Inflammatory macrophage (primary cell): ENCODE data around the gene KCTD16.

ENCODE experiments used
- DNase-seq, 2 donors: peaks; one replicate each; pipeline ENCODE4 v3.0.0-alpha.2; 2020 to 2022

KCTD16 gene

GRCh38 chr5:144210655-144211054, 40.0 kb downstream of the KCTD16 start:
- no peak for DNase-seq

GRCh38 chr5:144219869-144220268, 49.2 kb downstream of the KCTD16 start:
- no peak for DNase-seq

- DNase-seq = no peak
Measured at GRCh38 chr5:144227363-144227999, 56.8 kb downstream of the KCTD16 start.

- DNase-seq = no peak
Measured at GRCh38 chr5:144230806-144231205, 60.1 kb downstream of the KCTD16 start.

DNA sequence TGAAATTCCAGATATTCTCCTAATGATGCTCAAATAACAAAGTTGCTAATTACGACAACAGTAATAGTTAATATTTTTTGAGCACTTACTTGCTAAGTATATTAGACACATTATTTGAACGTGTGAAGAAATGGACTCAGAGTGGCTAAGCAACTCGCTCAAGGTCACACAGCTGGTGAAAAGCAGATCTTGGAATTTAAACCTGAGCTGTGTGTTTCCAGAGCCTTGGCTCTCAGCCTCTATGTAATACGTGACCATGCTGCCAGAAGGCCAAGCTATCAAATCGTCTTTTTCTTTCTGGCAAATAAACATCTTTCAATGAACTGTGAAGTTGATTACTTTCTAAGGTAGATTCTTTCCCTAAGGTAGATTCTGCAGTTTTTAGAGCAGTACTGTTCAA, 61.6 kb downstream of the KCTD16 start:
- DNase-seq = no peak

DNA sequence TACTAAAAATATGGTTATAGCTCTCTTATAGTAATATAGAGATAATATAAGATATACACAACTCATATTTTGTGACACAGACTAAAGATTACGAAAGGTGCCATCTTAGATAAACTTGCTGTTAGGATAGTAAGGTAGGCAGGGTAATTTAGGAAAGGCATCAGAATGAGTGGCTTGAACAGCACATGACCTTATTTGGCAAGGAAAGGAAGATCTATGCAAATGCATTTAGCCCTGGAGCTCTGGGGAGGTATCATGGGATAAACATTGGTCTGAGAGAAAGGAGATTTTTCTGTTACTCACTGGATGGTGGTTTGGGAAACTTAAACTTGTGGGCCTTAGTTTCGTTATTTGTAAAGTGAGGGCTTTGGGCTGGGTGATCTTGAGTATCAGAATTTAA, 65.8 kb downstream of the KCTD16 start:
- DNase-seq = no peak

- DNase-seq = no peak
Measured at GRCh38 chr5:144237851-144238250, 67.2 kb downstream of the KCTD16 start.

- DNase-seq = no peak
Measured at GRCh38 chr5:144247131-144247530, 76.5 kb downstream of the KCTD16 start.

- no peak for DNase-seq
Measured at GRCh38 chr5:144248015-144248414, 77.3 kb downstream of the KCTD16 start.

DNA sequence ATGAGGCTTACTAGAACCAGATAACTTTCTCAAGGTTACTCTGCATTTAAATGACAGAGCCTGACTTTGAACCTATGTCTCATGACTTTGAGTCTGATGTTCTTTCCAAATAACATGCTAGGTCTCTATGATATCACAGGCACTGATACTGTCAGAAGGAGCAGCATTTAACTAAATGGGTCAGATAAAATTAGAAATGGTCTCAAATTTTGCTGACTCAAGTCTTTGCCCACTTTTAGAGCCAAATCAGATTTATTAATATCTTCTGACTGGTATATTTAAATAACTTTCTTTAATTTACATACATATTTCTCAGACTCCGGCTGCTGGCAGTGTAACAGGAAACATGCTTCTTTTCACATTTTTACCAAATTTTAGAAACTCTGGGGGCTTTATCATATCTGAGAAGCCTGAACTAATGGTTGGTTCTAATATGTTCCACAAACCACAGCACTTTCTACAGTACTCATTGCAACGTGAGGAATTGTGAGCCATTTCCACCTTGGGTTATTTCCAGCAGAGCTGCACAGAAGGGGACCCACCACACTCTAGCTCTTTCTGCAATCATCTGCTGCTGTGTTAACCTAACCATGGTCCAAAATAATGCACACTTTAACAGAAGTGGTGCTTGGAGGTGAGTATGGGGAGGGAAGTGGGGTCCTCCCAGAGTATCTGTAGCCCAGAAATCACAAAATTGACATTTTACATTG, 79.2 kb downstream of the KCTD16 start:
- DNase-seq = no peak

DNA sequence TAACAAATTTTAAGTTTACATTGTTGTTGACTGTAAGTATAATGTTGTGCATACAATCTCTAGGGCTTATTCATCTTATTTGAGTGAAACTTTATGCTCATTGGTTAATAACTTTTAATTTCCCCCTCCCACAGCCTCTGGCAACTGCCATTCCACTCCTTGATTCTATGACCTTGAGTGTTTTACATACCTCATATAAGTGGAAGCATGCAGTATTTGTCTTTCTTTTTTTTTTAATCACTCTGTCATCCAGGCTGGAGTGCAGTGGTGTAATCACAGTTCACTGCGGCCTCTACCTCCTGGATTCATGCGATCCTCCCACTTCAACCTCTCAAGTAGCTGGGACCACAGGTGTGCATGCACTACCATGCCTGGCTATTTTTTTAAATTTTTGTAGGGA, 83.9 kb downstream of the KCTD16 start:
- no peak for DNase-seq

- no peak for DNase-seq
Measured at GRCh38 chr5:144260121-144260520, 89.4 kb downstream of the KCTD16 start.

DNA sequence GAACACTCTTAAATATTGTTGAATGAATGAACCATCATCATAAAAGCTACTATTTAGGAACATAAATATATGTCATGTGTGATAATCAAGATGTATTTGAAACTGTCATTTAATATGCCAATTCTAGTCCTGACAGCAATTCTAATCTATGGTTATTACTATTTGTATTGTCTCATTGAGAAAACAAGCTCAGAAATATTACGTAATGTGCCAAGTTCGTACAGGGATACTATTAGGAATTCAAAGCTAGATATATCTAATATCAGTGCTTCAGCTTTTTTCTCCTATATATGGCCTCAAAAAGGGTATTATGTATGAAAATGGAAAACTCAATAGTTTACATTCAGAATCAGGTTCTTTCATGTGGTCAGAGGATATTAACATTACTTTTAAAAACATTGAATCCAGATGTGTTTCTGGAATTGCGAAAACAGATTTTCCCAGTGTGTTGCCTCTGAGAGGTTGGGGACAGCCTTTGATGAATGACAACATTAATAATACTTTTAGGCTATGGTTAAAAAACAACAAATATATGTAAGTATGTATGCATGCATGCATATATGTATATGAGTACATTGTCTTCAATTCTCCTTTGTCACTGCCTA, 95.1 kb downstream of the KCTD16 start:
- no peak for DNase-seq

- no peak for DNase-seq
Measured at GRCh38 chr5:144267961-144268513, 97.4 kb downstream of the KCTD16 start.

DNA sequence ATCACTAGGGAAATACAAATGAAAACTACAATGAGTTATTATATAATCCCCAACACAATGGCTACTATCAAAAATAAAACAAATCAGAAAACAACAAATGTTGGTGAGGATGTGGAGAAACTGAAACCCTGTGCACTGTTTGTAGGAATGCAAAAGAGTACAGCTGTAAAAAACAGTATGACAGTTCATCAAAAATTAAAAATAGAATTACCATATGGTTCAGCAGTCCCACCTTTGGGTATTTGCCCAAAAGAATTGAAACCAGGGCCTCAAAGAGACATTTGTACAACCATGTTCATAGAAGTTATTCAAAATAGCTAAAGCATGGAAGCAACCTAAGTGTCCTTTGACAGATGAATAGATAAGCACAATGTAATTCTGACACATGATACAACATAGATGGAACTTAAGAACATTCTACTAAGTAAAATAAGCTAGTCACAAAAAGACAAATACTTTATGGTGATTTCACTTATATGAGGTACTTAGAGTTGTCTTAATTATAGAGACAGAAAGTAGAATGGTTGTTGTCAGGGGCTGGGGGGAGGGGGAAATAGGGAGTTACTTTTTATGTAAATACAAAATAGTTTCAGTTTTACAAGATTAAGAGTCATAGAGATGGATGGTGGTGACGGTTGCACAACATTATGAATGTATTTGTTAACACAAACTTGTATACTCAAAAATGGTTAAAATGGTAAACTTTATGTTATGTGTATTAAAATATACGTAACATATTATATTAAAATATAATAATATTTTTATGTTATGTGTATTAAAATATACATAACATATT, 102.8 kb downstream of the KCTD16 start:
- DNase-seq = no peak

DNA sequence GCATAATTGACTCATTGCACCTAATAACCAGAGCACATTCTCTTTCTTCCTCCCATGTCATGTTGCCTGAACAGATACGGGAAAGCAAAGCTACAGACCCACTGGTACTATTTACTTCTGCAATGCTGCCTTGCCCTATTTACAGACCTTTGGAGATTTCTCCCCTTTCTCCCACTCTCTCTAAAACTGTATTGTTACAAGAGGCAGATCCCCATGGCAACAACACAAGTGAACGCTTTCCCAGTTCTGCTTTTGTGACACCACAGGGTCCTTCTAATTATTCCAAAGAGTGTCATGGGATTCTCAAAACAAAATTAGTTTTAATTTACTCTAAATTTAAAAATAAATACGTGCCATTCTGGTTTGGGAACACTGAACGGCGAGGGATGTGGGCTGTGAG, 104.7 kb downstream of the KCTD16 start:
- no peak for DNase-seq

GRCh38 chr5:144276034-144276822, 105.6 kb downstream of the KCTD16 start:
- no peak for DNase-seq

- DNase-seq = no peak
Measured at GRCh38 chr5:144281784-144282183, 111.1 kb downstream of the KCTD16 start.

DNA sequence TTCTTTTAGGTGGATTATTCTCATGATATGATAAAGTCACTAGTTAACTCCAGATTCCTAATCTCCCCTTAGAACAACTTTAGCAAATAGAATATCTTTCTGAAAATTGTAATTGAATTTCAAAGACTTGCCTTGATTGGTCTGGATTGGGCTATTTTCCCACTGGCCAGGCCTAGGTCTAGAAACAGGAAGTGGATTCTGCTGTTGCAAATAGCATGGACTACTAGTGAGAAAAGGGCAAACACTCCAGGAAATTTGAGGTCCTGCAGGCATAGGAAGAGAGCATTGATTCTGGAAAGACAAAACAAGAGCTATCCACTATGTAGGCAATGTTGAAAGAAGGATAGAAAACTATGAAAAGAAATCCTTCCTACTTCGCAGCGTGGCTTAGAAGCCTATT, 113.4 kb downstream of the KCTD16 start:
- DNase-seq = no peak

DNA sequence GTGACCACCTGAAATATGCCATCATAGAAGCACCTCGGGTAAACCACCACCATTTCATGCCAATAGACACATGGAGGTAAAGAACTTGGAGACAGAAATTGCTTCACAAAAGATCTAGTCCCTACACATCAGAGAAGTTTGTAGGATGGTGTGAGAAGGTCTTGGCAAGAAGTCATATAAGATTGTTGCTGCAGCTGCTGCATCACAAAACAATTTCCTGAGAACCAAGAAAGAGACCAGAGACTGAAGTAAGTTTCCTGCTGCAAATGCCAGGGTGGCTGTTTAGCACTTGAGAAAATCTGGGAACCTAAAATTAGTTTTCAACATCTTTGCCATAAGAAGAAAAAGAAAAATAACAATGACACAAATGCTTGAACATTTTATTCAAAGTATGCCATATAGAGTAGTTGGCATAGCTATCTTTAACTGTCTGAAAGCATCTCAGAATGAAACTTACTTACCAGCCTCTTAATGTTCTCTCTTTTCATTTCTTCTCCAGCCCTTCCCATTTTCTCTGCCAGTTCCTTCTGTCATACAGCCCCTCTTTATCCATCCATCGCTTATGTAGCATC, 114.3 kb downstream of the KCTD16 start:
- no peak for DNase-seq

DNA sequence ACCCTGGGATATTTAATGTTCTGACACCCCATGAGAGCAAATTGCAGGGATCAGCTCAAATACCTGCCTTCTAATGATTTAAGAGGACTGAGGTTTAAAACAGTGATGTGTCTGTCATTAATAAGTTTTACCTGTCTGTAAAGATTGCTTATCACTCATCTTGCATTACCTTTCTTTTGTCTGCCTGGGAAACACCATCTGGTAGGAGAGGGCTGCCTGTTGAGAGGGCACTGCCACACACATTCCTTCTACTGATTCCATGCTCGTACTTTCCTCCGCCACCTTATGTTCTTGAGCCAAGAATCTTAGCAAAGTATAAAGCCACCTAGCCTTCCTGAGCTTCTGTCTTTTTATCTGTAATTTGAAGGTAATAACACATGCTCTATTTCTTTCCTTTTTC, 118.6 kb downstream of the KCTD16 start:
- DNase-seq = no peak

- DNase-seq = no peak
Measured at GRCh38 chr5:144292029-144292428, 121.4 kb downstream of the KCTD16 start.
